Gastrocnemius medialis (tissue), 4 donors: ENCODE measurements around the gene ATP2A2. TPM values are rescaled to one million over a fixed set of nuclear protein-coding genes. Genes with fewer than 3 reads are reported as not detected.

ENCODE experiments used
- ATAC-seq, 2 donors: fragments of 150-250 bp; one replicate each; pipeline ENCODE4 v1.9.1; 2016
- DNase-seq, 2 donors: peaks; one replicate each; pipeline ENCODE4 v3.0.0-alpha.2; 2019
- H3K27ac ChIP-seq, 4 donors: fragments of 200-600 bp; sonication (generic); 1 replicate in 1 of 4; 2 replicates in 3 of 4; pipeline ENCODE4 v1.5.1; 2016 to 2018; ENCODE audit warnings: mild to moderate bottlenecking in 2 of 4, moderate library complexity in 1 of 4
- H3K27me3 ChIP-seq, 3 donors: fragments of 200-600 bp; sonication (generic) in 2 of 3; 1 replicate in 1 of 3; 2 replicates in 2 of 3; pipeline versions ENCODE4 v1.5.1 to v1.6.0; 2016 to 2019; ENCODE audit warnings: mild to moderate bottlenecking in 1 of 3, moderate library complexity in 1 of 3
- H3K36me3 ChIP-seq, 2 donors: fragments of 200-600 bp; sonication (generic) in 1 of 2; one replicate each; pipeline ENCODE4 v1.5.1; 2017 to 2018
- H3K4me1 ChIP-seq, 2 donors: fragments of 200-600 bp; sonication (generic) in 1 of 2; one replicate each; pipeline ENCODE4 v1.5.1; 2016 to 2017; ENCODE audit warnings: mild to moderate bottlenecking in 2 of 2
- H3K4me3 ChIP-seq, 4 donors: fragments of 200-600 bp; sonication (generic) in 3 of 4; 1 replicate in 1 of 4; 2 replicates in 3 of 4; pipeline ENCODE4 v1.5.1; 2016 to 2019; ENCODE audit warnings: mild to moderate bottlenecking in 2 of 4
- H3K9me3 ChIP-seq, 3 donors: fragments of 200-600 bp; sonication (generic) in 2 of 3; 1 replicate in 1 of 3; 2 replicates in 2 of 3; pipeline ENCODE4 v1.5.1; 2016 to 2019
- POLR2A ChIP-seq, 2 donors: fragments of 450-650 bp; IDR thresholded peaks; one replicate each; pipeline ENCODE4 v1.6.1; 2017; ENCODE audit warnings: antibody characterized with exemption in 2 of 2, mild to moderate bottlenecking in 2 of 2, moderate library complexity in 2 of 2
- in situ Hi-C, 4 donors: fragments of 200-750 bp; cut with MboI; loops; one replicate each; pipeline versions ENCODE4 v1.15.0 to v1.8.0; 2017; ENCODE audit warnings: low sequenced_read_pairs in 4 of 4
- intact Hi-C: fragments of 100-400 bp; cut with DNase I; formaldehyde crosslinking; loops from one replicate; pipeline ENCODE4 v1.15.1; 2023; ENCODE audit warnings: low total_unique reads
- total RNA-seq, 4 donors: library from RNA; depleted of rRNA; stranded (reverse); fragments of >200 nt; gene quantifications; one replicate each; pipeline versions ENCODE4 v1.1.0 to v1.2.3, GENCODE V29; 2016
- TF ChIP-seq, protein P1 (sequence below), 5 experiments: fragments of 450-650 bp in 3 of 5; fragments of 200-600 bp in 2 of 5; sonication (generic) in 2 of 5; IDR thresholded peaks in 4 of 5; conservative IDR thresholded peaks in 1 of 5; 1 replicate in 4 of 5; 2 replicates in 1 of 5; pipeline ENCODE4 v1.5.1; 2016 to 2019; ENCODE audit warnings: antibody characterized with exemption in 5 of 5, mild to moderate bottlenecking in 3 of 5, moderate library complexity in 3 of 5

The ATP2A2 gene
- total RNA-seq, 4 donors from 2014 or later = 788 to 1,983 (median 1,302) TPM

GRCh38 chr12:110246636-110247339 lies 34.3 kb upstream of the ATP2A2 start:
- ATAC-seq (peak; percentile 29 to 48), DNase-seq (peak; percentile 56 to 80)
- H3K36me3 ChIP-seq = no peaks in the 10 kb centered on the region
- H3K27me3 ChIP-seq = no peaks in the 10 kb centered on the region
- TF ChIP-seq POLR2A (IDR thresholded peaks at IDR 0.05) = peak in 1 of 2 donors; percentile 21
- TF ChIP-seq, protein P1, sequence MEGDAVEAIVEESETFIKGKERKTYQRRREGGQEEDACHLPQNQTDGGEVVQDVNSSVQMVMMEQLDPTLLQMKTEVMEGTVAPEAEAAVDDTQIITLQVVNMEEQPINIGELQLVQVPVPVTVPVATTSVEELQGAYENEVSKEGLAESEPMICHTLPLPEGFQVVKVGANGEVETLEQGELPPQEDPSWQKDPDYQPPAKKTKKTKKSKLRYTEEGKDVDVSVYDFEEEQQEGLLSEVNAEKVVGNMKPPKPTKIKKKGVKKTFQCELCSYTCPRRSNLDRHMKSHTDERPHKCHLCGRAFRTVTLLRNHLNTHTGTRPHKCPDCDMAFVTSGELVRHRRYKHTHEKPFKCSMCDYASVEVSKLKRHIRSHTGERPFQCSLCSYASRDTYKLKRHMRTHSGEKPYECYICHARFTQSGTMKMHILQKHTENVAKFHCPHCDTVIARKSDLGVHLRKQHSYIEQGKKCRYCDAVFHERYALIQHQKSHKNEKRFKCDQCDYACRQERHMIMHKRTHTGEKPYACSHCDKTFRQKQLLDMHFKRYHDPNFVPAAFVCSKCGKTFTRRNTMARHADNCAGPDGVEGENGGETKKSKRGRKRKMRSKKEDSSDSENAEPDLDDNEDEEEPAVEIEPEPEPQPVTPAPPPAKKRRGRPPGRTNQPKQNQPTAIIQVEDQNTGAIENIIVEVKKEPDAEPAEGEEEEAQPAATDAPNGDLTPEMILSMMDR (IDR thresholded peaks at IDR 0.05 in 4 of 5, conservative IDR thresholded peaks at IDR 0.05 in 1 of 5) = no peak
- H3K27ac ChIP-seq = peak overlapping the region; percentile 89 to 94 (median 91)
- H3K9me3 ChIP-seq = no peaks in the 10 kb centered on the region
- in situ Hi-C loops = no loop called here
- no peak overlapping the region for H3K4me3 ChIP-seq
- intact Hi-C loops = loop anchor here (5.0 kb wide), 1 partner anchor 36 kb away; the partner anchor contains the start of gene ATP2A2
- peaks cover 62 to 68% of the 10 kb centered on the region in 2 donors for H3K4me1 ChIP-seq

GRCh38 chr12:110247340-110248095 lies 33.5 kb upstream of the ATP2A2 start:
- Histone ChIP-seq H3K36me3 (no peaks in the 10 kb centered on the region), H3K4me1 (peaks cover 63 to 72% of the 10 kb centered on the region in 2 donors), H3K9me3 (no peaks in the 10 kb centered on the region), H3K27ac (peak overlapping the region; percentile 89 to 94 (median 91)), H3K27me3 (no peaks in the 10 kb centered on the region), H3K4me3 (no peak overlapping the region)
- in situ Hi-C loops = no loop called here
- TF ChIP-seq, protein P1 (IDR thresholded peaks at IDR 0.05 in 4 of 5, conservative IDR thresholded peaks at IDR 0.05 in 1 of 5) = no peak
- TF ChIP-seq POLR2A (IDR thresholded peaks at IDR 0.05) = no peak
- DNase-seq (peak; percentile 48 to 92), ATAC-seq (peak; percentile 38 to 55)
- intact Hi-C loops = loop anchor here (5.0 kb wide), 1 partner anchor 35 kb away; the partner anchor contains the start of gene ATP2A2

DNA sequence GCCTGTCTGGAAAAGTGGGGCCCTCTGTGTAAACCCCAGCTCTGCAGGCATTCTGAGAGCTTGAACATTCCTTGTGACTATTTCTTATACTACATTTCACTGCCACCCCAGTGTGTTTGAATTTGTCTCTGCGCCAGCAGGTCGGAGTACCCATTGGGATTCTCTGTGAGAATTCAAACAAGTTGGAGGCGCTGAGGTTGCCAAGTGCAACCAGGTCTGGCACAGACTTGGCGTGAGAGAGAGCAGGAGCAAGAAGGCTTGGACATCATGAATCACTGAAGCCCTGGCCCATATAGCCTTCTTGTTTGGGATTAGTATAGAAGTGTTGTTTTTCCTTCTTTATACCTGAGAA lies 33.0 kb upstream of the ATP2A2 start:
- in situ Hi-C loops = no loop called here
- no peaks in the 10 kb centered on the region for H3K36me3 ChIP-seq
- peak overlapping the region; percentile 89 to 94 (median 91) for H3K27ac ChIP-seq
- H3K9me3 ChIP-seq = no peaks in the 10 kb centered on the region
- H3K4me1 ChIP-seq = peaks cover 69 to 78% of the 10 kb centered on the region in 2 donors
- DNase-seq (peak in 1 of 2 donors; percentile 55), ATAC-seq (no peak)
- H3K27me3 ChIP-seq = no peaks in the 10 kb centered on the region
- intact Hi-C loops = loop anchor here (5.0 kb wide), 1 partner anchor 34 kb away; the partner anchor contains the start of gene ATP2A2
- H3K4me3 ChIP-seq = no peak overlapping the region
- TF ChIP-seq POLR2A (IDR thresholded peaks at IDR 0.05) = no peak
- TF ChIP-seq, protein P1 (IDR thresholded peaks at IDR 0.05 in 4 of 5, conservative IDR thresholded peaks at IDR 0.05 in 1 of 5) = no peak

GRCh38 chr12:110249105-110249504 lies 31.9 kb upstream of the ATP2A2 start:
- Histone ChIP-seq H3K27me3 (no peaks in the 10 kb centered on the region), H3K27ac (peak overlapping the region; percentile 89 to 94 (median 91)), H3K36me3 (no peaks in the 10 kb centered on the region), H3K4me1 (peaks cover 78 to 85% of the 10 kb centered on the region in 2 donors), H3K9me3 (no peaks in the 10 kb centered on the region), H3K4me3 (no peak overlapping the region)
- DNase-seq (peak; percentile 45 to 81), ATAC-seq (peak; percentile 22 to 26)
- intact Hi-C loops (loop anchor here (1.0 to 5.0 kb wide), 2 partner anchors 21 to 33 kb away; partner anchors contain the start of gene ATP2A2), in situ Hi-C loops (no loop called here)
- TF ChIP-seq, protein P1 (IDR thresholded peaks at IDR 0.05 in 4 of 5, conservative IDR thresholded peaks at IDR 0.05 in 1 of 5) = no peak
- no peak for TF ChIP-seq POLR2A (IDR thresholded peaks at IDR 0.05)
